IPS DF 6.9 (cell line): ENCODE measurements around the gene PALLD.

ENCODE experiments used
- DNase-seq: peaks from one replicate; pipeline ENCODE4 v3.0.0-alpha.2; 2013; ENCODE audit warnings: low read depth, low spot score
- H3K27ac ChIP-seq: one replicate; pipeline ENCODE4 v1.5.1; 2013; ENCODE audit warnings: low read length, control low read depth
- H3K27me3 ChIP-seq: 2 replicates; pipeline ENCODE4 v1.6.1; 2013; ENCODE audit warnings: mild to moderate bottlenecking, low read length; ENCODE audit not compliant: control insufficient read depth, insufficient read depth
- H3K36me3 ChIP-seq: 2 replicates; pipeline ENCODE4 v1.6.1; 2013; ENCODE audit warnings: low read length; ENCODE audit not compliant: control insufficient read depth, insufficient read depth
- H3K4me1 ChIP-seq: 2 replicates; pipeline ENCODE4 v1.6.1; 2013; ENCODE audit warnings: low read length; ENCODE audit not compliant: control insufficient read depth, insufficient read depth
- H3K4me3 ChIP-seq: 2 replicates; pipeline ENCODE4 v1.5.1; 2013; ENCODE audit warnings: mild to moderate bottlenecking, low read length
- H3K9me3 ChIP-seq: 2 replicates; pipeline ENCODE4 v1.6.1; 2013; ENCODE audit warnings: low read length, inconsistent platforms; ENCODE audit not compliant: control insufficient read depth, insufficient read depth
- WGBS: extraction: QIAGEN DNeasy Blood & Tissue Kit; methylation state at CpG from one replicate; pipeline ENCODE4 v1.1.7; 2013; ENCODE audit warnings: mixed read lengths, missing lambda C conversion rate; ENCODE audit not compliant: insufficient read length, insufficient coverage; 5-methylcytosine and 5-hydroxymethylcytosine counted together

The PALLD gene

DNA sequence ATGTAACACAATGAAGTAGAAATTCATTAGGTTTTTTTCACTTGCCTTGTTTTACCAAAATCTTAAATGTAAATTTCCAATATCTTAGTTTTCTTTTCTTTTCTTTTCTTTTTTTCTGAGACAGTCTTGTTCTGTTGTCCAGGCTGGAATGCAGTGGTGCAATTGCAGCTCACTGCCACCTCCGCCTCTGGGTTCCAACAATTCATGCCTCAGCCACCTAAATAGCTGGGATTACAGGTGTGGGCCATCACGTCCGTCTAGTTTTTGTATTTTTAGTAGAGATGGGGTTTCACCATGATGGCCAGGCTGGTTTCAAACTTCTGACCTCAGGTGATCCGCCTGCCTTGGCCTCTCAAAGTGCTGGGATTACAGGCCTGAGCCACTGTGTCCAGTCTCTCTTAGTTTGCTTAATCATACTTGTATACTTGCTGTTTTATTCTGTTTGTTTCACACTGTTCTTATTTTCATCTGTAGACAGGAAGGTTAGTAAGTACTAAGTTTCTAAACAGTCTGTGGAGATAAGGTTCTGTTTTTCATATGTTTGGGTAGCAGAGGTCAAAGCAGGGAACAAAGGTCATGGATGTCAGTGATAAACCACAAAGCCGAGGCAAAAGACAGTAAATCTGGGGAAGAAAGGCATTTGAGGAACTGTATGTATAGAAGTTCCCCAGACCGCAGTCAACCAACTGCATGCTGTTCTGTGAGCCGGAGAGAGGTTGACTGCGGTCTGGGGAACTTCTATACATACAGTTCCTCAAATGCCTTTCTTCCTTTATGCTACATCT, 384.2 kb downstream of the PALLD start:
- Histone ChIP-seq H3K36me3 (no peaks in the 10 kb centered on the region), H3K27me3 (no peaks in the 10 kb centered on the region; the same call in 1 of the 2 replicates), H3K4me1 (peaks cover 2% of the 10 kb centered on the region; the same call in 1 of the 2 replicates)

DNA sequence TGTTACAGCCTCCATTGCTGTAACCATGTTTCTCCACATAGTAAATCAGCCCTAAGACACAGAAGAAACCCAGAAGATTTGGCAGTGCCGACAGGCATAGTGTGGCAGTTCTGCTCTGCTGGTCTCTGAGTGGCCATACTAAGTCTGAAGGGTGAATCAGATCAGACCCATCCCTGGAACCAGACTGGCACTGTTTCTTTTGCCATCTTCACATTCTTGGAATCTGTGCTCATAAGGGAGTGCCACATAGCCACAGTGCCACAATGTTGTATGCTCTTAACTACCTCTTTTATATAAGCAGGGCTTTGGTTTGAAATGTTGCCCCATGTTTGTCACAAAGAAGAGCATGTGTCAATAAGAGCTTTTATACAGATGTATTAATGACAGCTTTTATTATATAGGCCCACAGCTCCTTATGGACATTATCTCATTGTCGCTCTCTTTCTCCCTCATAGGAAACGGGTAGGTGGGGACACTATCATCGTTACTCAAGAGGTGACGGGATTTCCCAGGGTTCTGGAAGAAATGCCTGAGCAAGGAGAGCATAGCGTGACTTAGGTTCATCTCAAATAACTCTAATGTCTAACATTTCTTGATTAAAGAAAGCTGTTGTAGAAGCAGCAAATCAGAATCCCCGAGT, 385.0 kb downstream of the PALLD start:
- Histone ChIP-seq H3K36me3 (no peaks in the 10 kb centered on the region), H3K27me3 (no peaks in the 10 kb centered on the region; the same call in 1 of the 2 replicates), H3K27ac (no peak overlapping the region), H3K9me3 (no peaks in the 10 kb centered on the region), H3K4me1 (peaks cover 2% of the 10 kb centered on the region; the same call in 1 of the 2 replicates), H3K4me3 (no peak overlapping the region)
- no CpG with 5 or more reads among the region's 7 CpGs for WGBS
- no peak for DNase-seq

More for the DNA sequence above, 384.2 kb downstream of the PALLD start:
- Histone ChIP-seq H3K4me3 (no peak overlapping the region), H3K27ac (no peak overlapping the region), H3K9me3 (no peaks in the 10 kb centered on the region)
- no CpG with 5 or more reads among the region's 8 CpGs for WGBS
- DNase-seq = no peak

DNA sequence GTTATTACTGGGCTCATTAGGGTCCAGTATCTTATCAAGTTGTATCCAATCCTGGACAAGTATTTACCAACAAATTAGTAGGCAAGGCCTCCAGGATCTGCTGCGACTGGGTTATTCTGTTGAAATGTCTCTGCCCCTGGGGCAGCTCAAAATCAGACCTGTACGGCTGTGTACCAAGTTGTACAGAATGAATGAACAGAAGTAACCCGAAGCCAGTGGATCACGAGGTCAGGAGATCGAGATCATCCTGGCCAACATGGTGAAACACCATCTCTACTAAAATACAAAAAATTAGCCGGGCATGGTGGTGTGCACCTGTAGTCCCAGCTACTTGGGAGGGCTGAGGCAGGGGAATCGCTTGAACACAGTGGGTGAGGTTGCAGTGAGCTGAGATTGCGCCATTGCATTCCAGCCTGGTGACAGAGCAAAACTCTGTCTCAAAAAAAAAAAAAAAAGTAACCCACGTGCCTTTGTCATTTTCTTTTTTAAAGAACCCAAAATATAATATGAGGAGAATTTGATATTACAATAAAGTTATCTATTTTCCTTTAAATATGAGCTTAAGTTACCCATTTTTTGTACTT, 385.9 kb downstream of the PALLD start:
- no peak overlapping the region for H3K27ac ChIP-seq
- H3K27me3 ChIP-seq = no peaks in the 10 kb centered on the region; the same call in 1 of the 2 replicates
- no CpG with 5 or more reads among the region's 9 CpGs for WGBS
- no peak for DNase-seq
- H3K4me1 ChIP-seq = no peaks in the 10 kb centered on the region
- no peaks in the 10 kb centered on the region for H3K9me3 ChIP-seq
- H3K4me3 ChIP-seq = no peak overlapping the region
- no peaks in the 10 kb centered on the region for H3K36me3 ChIP-seq

DNA sequence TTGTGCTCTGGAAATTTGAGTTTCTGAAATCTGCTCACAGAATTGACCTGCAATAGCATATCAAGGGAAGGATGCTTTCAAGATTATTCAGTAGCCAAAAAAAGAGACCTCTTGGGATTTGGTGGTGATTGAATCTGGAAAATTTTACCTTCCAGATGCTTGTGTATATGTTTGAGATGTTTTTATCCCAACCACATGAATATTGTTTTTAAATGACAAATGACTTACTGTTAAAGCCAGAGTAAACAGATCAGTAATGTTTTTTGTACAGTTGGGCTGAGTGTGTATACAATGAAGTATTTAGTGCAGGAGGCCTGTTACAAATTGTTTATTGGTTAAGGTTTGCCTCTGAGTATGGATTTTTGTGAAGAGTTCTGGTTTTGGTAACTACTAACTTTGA, 386.7 kb downstream of the PALLD start:
- Histone ChIP-seq H3K27ac (no peak overlapping the region), H3K27me3 (no peaks in the 10 kb centered on the region; the same call in 1 of the 2 replicates), H3K36me3 (no peaks in the 10 kb centered on the region), H3K9me3 (no peaks in the 10 kb centered on the region), H3K4me3 (no peak overlapping the region), H3K4me1 (no peaks in the 10 kb centered on the region)
- DNase-seq = no peak

DNA sequence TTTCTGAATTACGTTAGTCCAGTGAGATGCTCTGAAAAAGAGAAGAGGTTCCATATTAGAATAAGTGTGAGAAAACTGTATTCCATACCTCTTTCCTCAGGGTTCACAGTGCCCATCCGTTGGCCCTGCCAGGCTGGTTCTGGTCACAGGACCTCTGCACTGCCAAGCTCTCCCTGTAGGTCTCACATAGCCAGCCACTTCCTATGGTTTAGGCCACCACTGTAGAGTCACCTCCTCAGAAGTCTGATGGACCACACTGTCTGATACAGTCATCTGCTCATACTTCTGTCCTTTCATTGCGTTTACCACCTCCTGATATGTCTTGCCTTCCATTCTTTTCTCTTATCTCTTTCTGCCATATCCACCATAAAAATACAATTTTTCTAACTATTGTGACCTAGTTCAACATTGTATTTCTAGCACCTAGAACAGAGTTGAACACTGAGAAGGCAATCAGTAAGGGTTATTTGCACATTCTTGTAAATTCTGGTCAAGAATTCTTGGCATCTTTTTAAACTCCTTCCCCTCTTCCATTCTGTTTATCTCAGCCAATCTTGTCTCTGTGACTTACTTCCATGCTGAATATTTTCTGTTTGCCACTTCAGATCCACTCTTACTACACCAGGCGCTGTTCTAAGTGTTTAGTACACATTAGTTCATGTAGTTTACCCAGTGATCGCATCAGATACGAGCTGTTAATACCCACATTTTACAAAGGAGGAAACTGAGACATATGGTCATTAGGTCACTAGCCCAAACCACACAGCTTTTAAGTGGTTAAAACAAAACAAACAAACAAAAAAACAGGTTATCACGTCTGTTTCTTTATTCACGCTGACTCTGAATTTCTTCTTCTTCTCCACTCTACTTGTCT, 387.6 kb downstream of the PALLD start:
- H3K27me3 ChIP-seq = no peaks in the 10 kb centered on the region
- no peaks in the 10 kb centered on the region for H3K9me3 ChIP-seq

DNA sequence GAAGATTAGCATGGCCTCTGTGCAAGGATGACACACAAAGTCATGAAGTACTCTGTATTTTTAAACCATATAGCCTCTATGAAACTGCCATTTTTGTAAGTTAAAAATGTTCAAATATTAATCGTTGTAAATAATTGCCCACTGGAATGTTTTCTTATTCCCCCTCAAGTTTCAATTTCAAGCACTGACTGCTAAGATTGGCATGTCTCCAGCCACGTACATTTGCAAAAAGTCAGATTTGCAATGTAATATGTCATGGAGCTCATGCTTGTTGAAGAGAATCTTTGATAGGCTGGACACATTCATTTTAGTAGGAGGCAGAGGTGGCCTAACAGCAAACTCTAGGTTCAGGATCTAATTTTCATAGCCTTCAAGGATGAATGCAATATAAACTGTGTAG, 388.5 kb downstream of the PALLD start:
- Histone ChIP-seq H3K4me3 (no peak overlapping the region), H3K36me3 (no peaks in the 10 kb centered on the region), H3K27me3 (no peaks in the 10 kb centered on the region), H3K27ac (no peak overlapping the region), H3K9me3 (no peaks in the 10 kb centered on the region), H3K4me1 (no peaks in the 10 kb centered on the region)
- no CpG with 5 or more reads among the region's 2 CpGs for WGBS
- no peak for DNase-seq

More for the DNA sequence above, 387.6 kb downstream of the PALLD start:
- no peak for DNase-seq
- no CpG with 5 or more reads among the region's 8 CpGs for WGBS
- H3K4me3 ChIP-seq = no peak overlapping the region
- no peaks in the 10 kb centered on the region for H3K4me1 ChIP-seq
- H3K36me3 ChIP-seq = no peaks in the 10 kb centered on the region
- no peak overlapping the region for H3K27ac ChIP-seq

DNA sequence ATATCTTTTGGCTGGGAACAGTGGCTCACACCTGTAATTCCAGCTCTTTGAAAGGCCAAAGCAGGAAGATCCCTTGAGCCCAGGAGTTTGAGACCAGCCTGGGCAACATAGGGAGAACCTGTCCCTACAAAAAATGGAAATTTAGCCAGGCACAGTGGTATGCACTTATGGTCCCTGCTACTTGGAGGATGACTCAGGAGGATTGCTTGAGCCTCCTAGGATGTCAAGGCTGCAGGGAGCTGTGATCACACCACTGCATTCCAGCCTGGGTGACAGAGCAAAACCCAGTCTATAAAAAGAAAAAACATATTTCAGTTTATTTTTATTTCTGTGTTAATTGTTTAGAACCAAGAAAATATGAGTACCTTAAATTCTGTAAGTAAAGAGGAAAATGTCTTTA, 389.5 kb downstream of the PALLD start:
- H3K4me1 ChIP-seq = no peaks in the 10 kb centered on the region
- no peak overlapping the region for H3K27ac ChIP-seq
- DNase-seq = no peak
- H3K4me3 ChIP-seq = no peak overlapping the region
- no peaks in the 10 kb centered on the region for H3K9me3 ChIP-seq
- no peaks in the 10 kb centered on the region for H3K27me3 ChIP-seq
- no peaks in the 10 kb centered on the region for H3K36me3 ChIP-seq

DNA sequence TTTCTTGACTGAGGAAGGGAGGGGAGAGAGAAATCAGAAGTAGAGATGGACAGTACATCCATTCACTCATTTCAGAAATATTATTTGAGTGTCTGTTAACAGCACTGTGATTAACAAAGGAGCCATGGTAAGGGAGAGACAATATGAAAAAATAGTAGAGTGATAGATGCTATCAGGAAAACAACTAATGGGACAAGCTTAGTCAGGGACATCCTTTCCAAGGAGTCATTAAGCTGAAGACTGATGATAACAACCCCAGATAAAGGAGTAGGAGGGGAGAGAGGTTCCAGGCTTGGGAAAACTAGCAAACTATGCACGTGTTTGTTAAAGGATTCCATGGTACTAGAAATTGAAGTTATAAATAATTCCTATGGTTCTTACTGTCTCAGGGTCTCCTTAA, 391.0 kb downstream of the PALLD start:
- no peak overlapping the region for H3K4me3 ChIP-seq
- no CpG with 5 or more reads among the region's 1 CpG for WGBS
- H3K36me3 ChIP-seq = no peaks in the 10 kb centered on the region
- no peaks in the 10 kb centered on the region for H3K9me3 ChIP-seq
- no peak overlapping the region for H3K27ac ChIP-seq
- no peaks in the 10 kb centered on the region for H3K27me3 ChIP-seq
- no peak for DNase-seq
- no peaks in the 10 kb centered on the region for H3K4me1 ChIP-seq

DNA sequence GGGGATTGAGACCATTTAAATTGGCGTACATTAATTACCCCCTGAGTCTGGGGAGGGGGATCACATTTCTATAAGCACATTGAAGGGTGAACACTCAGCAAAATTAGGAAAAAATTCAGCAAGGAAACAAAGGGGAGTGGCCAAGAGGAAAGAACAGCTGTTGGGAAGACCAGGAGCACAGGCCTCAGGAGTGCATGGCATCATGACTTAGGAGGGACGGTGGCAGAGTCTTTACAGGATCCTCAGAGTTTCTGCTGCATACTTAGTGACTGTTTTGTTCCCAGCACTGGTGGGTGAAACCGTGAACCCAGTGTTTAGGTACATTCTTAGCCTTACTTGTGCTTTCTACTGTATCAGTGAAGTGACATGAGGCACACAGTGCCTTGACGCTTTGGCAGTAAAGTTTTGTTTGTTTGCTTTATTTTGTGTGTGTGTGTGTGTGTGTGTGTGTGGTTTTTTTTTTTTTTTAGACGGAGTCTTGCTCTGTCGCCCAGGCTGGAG, 391.9 kb downstream of the PALLD start:
- no peak for DNase-seq
- WGBS = no CpG with 5 or more reads among the region's 6 CpGs
- H3K4me1 ChIP-seq = no peaks in the 10 kb centered on the region
- H3K9me3 ChIP-seq = no peaks in the 10 kb centered on the region
- H3K36me3 ChIP-seq = no peaks in the 10 kb centered on the region
- H3K27me3 ChIP-seq = no peaks in the 10 kb centered on the region
- no peak overlapping the region for H3K27ac ChIP-seq
- no peak overlapping the region for H3K4me3 ChIP-seq

DNA sequence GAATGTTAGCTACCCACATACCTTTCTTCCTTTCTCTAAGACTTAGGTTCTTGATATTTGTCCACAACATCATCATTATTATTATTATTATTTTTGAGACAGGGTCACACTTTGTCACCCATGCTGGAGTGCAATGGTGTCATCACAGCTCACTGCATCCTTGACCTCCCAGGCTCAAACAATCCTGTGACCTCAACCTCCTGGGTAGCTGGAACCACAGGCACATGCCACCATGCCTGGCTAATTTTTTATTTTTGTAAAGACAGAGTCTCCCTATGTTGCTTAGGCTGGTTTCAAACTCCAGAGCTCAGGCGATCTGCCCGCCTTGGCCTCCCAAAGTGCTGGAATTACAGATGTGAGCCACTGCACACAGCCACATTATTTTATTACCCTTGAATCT, 394.2 kb downstream of the PALLD start:
- H3K36me3 ChIP-seq = no peaks in the 10 kb centered on the region
- no CpG with 5 or more reads among the region's 2 CpGs for WGBS

More for the DNA sequence above, 394.2 kb downstream of the PALLD start:
- H3K4me1 ChIP-seq = no peaks in the 10 kb centered on the region
- H3K27me3 ChIP-seq = no peaks in the 10 kb centered on the region
- H3K27ac ChIP-seq = no peak overlapping the region
- no peak overlapping the region for H3K4me3 ChIP-seq
- DNase-seq = no peak
- H3K9me3 ChIP-seq = no peaks in the 10 kb centered on the region
